Measurements from ENCODE around the gene MSL2.
"Not testable (repeated sequence)": the region's sequence is repeated elsewhere in the genome, so short reads cannot be mapped to it uniquely, and the experiment has no call there.

The MSL2 gene

GRCh38 chr3:136196064-136196400, at the start of gene MSL2:
Gene MSL2, minus strand, starts transcription at chr3:136196335. Its CDS starts 1,222 bp downstream, at chr3:136195113.
- no peak for DNase-seq (ENCODE audit: low spot score)

GRCh38 chr3:136245691-136246090, 49.6 kb upstream of the MSL2 start:
- no peak for DNase-seq (ENCODE audit: low spot score)

GRCh38 chr3:136239094-136239493, 43.0 kb upstream of the MSL2 start:
- DNase-seq (ENCODE audit: low spot score): no peak

GRCh38 chr3:136237961-136238649, 42.0 kb upstream of the MSL2 start:
- DNase-seq (ENCODE audit: low spot score): no peak

GRCh38 chr3:136237103-136237502, 41.0 kb upstream of the MSL2 start:
- DNase-seq (ENCODE audit: low spot score): no peak

- DNase-seq (ENCODE audit: low spot score): no peak
These were observed 40.0 kb upstream of the MSL2 start for GRCh38 chr3:136236109-136236508.

- no peak for DNase-seq (ENCODE audit: low spot score)
These were observed 39.4 kb upstream of the MSL2 start for GRCh38 chr3:136235545-136235944.

- DNase-seq (ENCODE audit: low spot score): no peak
These were observed 36.3 kb upstream of the MSL2 start for GRCh38 chr3:136232413-136232812.

- DNase-seq (ENCODE audit: low spot score): not testable (repeated sequence)
These were observed 26.6 kb upstream of the MSL2 start for GRCh38 chr3:136222746-136223145.

GRCh38 chr3:136211547-136211946, 15.4 kb upstream of the MSL2 start:
- DNase-seq (ENCODE audit: low spot score): no peak

GRCh38 chr3:136209921-136210320, 13.8 kb upstream of the MSL2 start:
- no peak for DNase-seq (ENCODE audit: low spot score)

- no peak for DNase-seq (ENCODE audit: low spot score)
These were observed 11.5 kb upstream of the MSL2 start for GRCh38 chr3:136207489-136208115.

- not testable (repeated sequence) for DNase-seq (ENCODE audit: low spot score)
These were observed 3.1 kb upstream of the MSL2 start for GRCh38 chr3:136199219-136199618.

GRCh38 chr3:136198462-136199078, 2.4 kb upstream of the MSL2 start:
- not testable (repeated sequence) for DNase-seq (ENCODE audit: low spot score)

- peak; percentile 31 for DNase-seq (ENCODE audit: low spot score)
These were observed 1.1 kb upstream of the MSL2 start for GRCh38 chr3:136197159-136197793.

- peak; percentile 99 for DNase-seq (ENCODE audit: low spot score)
These were observed 445 bp upstream of the MSL2 start for GRCh38 chr3:136196401-136197158.

GRCh38 chr3:136195258-136196063, 674 bp downstream of the MSL2 start:
- DNase-seq (ENCODE audit: low spot score): peak; percentile 75

GRCh38 chr3:136194409-136195257, 1.5 kb downstream of the MSL2 start:
- peak; percentile 41 for DNase-seq (ENCODE audit: low spot score)

- DNase-seq (ENCODE audit: low spot score): peak; percentile 60
These were observed 2.7 kb downstream of the MSL2 start for GRCh38 chr3:136193278-136194054.

GRCh38 chr3:136192831-136193230, 3.3 kb downstream of the MSL2 start:
- peak; percentile 35 for DNase-seq (ENCODE audit: low spot score)

Measured in RKO (cell line).